GM19351 (cell line): ENCODE measurements around the gene NDFIP1.

ENCODE experiments used
- ATAC-seq: cut with Tn5 transposase; IDR thresholded peaks from one replicate; pipeline ENCODE4 v1.9.1; 2021; ENCODE audit warnings: mild to moderate bottlenecking, moderate library complexity; ENCODE audit not compliant: unreplicated experiment

NDFIP1 gene

DNA sequence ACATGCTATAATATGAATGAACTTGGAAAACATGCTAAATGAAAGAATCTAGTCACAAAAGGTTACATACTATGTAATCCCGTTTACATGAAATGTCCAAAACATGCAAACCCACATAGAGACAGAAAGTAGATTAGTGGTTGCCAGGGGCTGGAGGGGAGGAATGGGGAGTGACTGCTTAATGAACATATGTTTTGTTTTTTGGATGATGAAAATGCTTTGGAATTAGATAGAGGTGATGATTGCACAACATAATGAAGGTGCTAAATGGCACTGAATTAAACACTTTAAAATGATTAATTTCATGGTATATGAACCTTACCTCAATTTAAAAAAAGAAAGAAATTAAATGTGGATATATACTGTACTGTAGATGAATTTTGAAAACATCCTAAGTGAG lies 17.6 kb upstream of the NDFIP1 start:
- ATAC-seq, result no peak

DNA sequence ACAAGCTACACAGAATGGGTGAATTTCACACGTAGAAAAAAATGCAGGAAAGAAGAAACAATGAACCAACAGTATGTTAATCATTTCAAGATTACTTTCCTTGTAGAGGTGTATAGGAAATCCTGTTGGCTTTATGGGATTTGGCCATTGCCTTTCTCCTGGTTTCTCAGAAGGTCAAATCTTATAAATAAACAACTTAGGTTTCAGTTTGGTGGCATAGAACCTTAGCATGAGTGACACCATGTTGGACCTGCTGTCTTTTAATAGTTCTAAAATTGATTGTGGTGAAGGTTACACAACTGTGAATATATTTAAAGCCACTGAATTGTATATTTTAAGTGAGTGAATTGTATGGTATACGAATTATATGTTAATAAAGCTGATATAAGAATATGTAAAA lies 16.7 kb upstream of the NDFIP1 start:
- no peak for ATAC-seq

DNA sequence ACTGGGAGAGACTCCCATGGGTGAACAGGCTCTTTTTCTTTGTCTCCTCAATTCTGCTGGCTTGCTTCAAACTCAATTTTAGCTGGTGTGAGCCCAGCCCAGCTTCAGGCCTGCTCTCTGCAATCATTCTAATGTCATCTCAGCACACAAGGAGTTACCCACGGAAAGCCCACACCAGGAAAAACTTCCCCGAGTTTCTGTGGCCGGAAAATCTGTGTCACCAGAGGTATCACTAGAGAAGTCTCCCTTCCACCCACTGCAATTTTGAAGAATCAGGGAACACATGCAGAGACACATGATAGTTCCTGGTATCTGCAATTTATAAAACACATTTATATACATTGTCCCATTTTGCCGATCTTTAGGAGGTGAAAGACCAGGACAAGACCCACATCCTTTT lies 13.5 kb upstream of the NDFIP1 start:
- ATAC-seq, result no peak

DNA sequence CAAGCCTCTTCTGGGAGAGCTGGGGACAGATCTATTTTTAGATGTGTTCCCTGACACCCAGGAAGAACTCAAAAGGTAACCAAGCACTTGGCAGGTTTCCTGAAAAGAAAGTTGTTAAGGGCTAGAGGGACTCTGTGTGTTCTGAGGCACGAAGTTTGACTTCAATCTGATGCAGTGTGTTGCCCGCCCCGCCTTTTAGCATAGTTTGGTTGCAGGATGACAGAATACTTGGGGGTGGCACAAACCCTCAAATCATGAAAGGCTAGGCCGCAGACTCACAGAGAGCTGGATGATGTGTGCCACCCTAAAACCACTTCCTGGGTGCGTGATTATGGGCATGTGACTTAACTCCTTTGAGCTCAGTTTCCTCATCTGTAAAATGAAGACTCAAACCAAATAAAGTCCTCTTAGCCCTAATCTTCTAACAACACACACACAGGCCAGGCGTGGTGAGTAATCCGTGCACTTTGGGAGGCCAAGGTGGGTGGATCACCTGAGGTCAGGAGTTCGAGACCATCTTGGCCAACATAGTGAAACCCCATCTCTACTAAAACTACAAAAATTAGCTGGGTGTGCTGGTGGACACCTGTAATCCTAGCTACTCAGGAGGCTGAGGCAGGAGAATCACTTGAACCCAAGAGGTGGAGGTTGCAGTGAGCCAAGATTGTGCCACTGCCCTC lies 12.8 kb upstream of the NDFIP1 start:
- no peak for ATAC-seq

DNA sequence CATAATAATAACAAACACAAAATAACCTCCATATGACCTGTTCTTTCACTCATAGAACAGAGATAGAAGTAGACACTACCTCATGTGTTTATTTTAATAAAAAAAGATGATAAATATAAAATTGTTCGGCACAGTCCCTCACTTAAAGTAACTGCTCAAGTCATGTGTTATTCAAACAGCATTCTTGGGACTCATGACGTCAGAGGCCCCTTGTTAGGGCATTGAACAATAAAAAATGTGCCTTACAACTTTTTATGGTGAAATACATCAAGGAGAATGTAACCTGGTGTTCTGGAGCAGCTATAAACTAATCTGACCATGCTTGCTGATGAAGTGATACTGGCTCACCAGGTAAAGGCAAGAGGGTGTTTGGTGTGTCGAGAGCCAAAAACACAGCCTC lies 12.2 kb upstream of the NDFIP1 start:
- ATAC-seq, result no peak

DNA sequence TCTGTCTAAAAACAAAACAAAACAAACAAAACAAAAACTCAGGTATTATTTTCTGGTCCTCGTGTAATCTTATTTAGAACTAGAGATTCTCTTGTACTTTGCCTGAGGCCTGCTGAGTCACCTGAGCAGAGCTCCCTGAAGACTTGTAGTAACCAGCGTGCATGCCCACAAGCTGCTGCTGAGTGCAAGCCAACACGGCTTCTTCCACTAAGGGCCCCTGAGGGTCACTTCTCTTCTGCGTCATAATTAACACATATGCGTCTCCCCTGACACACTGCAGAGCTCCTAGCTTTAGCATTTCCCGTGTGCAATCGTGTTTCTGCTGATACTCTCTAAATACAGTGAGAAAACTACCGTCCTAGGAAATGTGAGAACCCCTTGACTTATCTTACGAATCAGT lies 10.9 kb upstream of the NDFIP1 start:
- no peak for ATAC-seq

DNA sequence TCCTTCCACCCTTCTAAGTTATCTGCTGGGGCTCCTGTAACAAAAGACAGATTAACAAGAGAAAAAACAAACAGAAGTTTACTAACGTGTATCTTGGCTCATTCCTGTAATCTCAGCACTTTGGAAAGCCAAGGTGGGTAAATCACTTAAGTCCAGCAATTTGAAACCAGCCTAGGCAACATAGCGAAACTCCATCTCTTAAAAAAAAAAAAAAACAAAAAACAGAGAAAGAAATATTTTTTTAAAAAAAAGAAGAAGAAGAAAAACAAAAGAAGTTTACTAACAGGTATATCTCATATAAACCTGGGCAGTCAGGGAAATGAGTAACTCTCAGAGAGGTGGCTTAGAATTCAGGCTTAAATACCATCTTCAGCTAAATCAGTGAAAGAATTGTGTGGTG lies 10.3 kb upstream of the NDFIP1 start:
- ATAC-seq, result no peak

DNA sequence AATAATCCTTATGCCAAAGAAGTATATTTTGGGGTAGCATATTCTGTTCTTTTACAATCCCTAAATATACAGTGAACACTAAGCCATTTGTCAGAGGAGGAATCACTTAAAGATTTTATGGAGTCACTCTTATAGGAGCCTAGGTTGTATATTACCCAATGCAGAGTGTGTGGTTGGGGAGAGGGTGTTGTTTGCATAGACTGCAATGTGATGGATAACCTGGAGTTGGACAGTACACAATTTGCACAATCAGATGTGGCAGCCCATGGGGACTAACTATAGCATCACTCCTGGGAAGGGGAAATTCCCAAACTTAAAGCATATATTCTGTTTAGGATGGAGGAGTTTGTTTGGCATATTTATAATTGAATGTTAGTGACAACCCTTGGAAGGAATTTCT lies 9.6 kb upstream of the NDFIP1 start:
- no peak for ATAC-seq

DNA sequence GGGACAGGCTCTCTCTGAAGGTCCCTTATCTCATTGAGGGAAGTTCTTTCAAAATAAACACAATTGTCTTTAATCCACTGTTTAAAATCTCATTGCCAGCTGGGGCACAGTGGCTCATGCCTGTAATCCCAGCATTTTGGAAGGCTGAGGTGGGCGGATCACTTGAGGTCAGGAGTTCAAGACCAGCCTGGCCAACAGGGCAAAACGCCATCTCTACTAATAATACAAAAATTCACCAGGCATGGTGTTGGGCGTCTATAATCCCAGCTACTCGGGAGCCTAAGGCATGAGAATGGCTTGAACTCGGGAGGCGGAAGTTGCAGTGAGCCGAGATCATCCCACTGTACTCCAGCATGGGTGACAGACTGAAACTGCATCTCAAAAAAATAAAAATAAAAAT lies 8.3 kb upstream of the NDFIP1 start:
- ATAC-seq, result no peak

DNA sequence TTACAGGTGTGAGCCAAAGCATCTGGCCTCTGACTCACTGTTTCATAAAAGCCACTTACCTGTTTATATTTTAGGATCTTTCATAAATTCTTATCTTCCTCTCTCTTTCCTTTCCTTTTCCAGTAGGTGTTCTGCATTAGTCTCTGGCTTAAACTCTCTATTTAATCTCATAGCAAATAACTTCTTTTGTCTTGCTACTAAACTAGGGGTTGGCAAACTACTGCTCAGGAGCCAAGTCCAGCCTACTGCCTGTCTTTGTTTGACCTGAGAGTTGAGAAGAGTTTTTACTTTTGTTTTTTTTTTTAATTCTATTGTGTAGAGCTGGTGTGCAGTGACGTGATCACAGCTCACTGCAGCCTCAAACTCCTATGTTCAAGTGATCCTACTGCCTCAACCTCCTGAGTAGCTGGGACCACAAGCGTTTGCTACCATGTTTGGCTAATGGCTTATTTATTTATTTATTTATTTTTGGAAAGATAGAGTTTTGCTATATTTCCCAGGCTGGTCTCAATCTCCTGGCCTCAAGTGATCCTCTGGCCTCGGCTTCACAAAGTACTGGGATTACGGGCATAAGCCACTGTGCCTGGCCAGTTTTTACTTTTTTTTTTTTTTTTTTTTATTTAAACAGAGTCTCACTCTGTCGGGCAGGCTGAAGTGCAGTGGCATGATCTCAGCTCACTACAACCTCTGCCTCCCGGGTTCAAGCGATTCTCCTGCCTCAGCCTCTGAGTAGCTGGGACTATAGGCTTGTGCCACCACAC lies 5.4 kb upstream of the NDFIP1 start:
- ATAC-seq, result no peak

DNA sequence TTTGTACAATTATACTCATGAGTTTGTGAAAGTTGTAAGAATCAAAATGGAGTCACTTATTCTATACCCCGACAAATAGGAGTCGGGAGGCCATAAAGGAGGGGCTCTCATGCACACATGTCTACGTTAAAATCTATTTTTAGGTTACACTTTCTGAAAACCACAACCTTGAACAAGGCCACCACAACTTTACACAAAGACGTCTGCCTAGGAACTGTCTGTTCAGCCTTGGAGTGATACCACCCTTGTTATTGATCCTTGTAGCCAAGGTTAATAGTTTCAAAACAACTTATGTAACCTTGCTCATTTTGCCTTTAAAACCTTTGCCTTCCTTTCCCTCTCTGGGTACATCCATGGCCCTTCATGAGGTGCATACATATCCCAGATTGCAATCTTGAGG lies 4.1 kb upstream of the NDFIP1 start:
- ATAC-seq, result no peak

DNA sequence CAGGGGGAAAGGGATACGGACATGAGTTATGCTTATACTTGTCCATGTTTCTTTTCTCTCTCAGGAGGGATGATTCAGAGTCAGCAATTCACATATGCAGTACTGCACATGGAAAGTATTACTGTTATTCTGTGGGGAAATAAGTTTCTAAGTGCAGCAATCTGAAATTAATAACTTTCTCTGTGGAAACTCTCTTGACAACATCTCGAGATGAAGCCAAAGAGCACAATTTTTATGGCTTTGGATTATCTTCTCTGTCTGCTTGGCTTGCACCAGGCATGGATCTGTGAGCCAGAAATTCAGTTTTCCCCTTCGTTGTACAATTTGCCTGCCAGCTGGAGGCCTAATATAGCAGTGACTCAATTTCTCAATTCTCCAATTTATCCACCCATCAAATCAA lies 2.5 kb upstream of the NDFIP1 start:
- ATAC-seq, result no peak

DNA sequence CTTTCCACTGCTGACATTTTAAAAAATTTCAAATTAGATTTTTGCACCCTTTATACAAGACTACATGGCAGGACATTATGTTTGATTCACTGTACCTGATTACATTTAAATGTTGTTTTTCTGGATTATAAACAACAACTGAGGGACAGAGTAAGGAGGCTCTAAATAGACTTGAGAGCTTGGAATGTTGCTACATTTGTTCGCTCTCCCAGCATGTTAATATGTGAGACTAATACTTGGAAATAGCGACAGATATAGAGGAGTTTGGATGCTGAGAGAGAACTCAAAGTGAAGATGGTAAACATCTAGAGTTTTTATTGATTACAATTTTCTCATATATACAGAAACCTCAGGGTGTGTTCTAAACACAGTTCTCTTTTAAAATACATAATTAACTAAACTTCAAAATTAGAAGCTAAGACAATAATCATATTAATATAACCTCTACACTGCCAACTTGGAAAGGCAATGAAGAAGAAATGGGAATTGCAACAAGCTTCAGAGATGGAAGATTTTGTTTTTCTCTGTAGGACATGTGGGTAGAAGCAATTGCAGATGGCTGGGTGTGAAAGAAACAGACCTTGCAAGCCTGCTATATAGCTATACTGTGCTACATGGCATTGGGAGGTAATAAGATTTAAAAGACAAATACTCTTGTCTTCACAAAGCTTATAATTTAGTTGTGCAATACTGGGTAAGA lies 1.4 kb upstream of the NDFIP1 start:
- ATAC-seq, result no peak

DNA sequence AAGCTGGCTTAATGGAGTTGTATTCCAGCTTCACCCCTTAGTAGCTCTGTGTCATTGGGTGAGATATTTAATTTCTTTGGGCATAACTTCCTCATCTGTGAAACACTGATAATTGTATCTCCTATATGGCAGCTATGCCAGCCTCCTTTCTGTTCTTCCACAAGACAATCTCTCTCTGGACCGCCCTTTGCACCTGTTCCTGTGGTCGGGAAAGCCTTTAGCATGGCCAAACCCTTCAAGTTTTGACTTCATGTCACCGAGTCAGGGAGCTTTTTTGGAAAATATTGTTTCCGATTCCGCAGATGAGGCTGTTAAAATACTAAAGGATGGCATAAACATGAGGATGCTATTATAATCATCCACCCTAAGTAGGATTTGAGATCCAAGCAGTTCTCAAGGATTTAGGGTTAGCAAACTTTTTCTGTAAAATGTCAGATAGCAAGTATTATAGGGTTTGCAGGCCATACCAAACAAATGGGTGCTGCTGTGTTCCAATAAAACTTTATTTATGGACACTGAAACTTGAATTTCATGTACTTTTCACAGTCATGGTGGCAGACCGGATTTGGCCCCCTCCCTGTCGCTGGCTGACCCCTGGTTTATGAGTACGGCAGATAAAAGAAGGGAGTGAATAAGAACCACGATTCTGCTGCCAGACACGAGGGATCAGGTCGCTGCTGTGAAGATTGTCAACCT lies 695 bp upstream of the NDFIP1 start:
- ATAC-seq, result no peak

DNA sequence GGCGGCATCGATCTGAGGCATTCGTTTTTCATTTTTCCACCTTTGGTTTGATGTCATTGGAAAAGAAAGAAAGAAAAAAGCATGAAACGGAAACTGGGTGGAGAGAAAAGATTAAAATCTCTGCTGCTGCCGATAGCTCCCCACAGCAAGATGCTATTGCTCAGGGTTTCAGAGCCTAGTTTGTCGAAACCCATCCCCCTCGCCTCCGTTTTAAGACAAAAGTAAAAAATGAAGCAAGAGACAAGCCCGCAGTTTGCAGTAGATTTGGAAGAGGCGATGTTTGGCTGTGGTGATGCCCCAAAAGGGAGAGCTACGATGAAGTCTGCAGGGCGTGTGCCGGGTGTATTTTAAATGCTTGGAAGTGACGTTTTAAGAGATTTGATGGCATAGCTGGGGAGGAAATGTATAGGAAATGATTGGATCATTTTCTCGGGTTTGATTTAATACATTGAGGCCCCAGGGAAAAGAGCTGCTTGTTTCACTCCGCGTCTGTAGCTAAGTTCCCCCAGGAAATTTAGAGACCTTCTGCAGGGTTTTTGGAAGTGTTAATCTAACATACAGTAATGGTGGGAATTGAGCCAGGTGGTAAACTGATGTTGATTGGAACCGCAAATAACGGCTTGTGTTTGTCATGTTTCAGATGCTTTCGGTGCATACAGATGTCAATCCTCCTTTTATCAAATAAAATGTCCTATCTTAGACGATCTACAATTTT lies 909 bp downstream of the NDFIP1 start:
- ATAC-seq, result no peak

DNA sequence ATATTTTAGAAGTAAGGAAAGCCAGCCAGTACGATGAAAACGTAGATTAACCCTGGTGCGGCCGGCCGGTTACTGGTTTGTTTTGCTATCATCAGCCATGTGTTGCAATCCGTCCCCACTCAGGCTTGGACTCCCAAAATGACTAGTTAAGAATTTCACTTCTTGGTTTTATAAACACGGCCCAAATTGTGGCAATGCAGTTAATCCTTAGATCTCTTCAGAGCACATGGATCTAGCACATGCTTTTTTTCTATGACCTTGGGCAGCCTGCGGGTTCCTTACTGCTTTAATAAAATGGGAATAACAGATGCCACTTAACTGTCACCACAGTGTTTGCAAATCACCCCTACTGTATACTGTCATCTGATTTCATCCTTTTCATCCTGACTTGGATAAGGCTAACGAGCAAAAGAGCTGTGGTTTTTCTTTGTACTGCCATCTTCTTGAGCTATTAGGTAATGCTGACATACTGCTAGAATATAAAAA lies 1.5 kb downstream of the NDFIP1 start:
- ATAC-seq, result no peak

DNA sequence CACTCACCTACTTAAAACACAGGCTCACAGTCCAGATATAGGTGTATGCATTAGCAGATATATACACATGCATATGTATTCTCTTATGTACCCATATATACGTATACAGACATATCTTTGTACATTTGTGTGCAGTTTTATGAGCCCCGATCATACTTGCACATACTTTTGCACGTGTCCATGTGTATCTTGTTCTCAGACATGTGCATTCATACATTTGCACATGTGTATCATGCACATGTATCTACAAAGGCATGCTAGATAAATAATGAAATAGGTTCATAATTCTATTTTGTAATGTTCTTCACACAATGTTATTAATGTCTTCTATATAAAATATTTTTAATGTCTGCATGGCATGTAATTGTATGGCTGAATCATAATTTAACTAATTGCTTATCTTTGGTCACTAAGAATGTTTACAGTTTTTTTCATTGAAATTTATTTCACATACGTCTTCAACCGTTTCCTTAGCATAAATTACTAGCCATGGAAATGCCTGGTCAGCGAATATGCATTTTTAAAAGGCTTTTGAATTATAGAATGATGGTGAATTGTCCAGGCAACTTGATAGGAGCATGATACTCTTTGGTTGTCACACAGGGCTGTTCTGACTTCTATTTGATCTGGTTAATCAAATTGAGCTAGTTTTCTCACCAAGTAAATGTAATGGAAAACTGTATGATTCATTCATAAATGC lies 2.6 kb downstream of the NDFIP1 start:
- no peak for ATAC-seq

DNA sequence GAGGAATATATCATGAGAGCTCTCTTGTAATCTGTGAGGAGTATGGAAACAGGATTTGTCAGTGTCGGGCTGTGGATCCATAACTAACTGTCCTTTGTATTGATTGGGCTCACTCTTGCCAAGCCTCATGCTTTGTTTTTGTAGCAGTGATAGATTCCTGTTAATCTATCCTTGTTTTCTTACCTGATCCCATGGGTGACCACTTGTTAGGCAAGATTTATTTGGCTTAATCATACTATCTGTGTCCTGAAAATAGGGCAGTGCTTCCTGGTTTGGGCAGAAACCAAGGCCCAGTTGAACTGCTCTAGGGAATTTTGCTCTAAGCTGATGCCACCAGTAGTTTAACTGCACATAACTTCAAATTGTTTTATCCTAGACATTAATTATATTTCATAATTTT lies 6.1 kb downstream of the NDFIP1 start:
- no peak for ATAC-seq

DNA sequence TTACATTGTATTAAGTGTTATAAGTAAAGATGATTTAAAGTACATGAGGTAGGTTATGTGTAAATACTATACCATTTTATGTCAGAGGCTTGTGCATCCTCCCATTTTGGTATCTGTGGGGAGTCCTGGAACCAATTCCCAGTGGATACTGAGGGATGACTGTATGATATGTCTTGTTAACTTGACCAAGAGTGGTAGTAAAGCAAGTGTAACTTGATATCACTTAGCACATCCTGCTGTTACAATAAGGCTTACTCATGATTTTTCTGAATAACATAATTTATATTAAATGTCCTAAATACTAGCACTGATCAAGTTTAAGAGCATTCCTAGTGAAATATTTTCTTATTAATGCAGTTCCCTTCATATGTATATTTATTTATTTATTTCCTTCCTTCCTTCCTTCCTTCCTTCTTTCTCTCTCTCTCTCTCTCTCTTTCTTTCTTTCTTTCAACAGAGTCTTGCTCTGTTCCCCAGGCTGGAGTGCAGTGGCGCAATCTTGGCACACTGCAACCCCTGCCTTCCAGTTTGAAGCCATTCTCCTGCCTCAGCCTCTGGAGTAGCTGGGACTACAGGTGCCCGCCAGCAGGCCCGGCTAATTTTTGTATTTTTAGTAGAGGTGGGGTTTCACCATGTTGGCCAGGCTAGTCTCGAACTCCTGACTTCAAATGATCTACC lies 7.5 kb downstream of the NDFIP1 start:
- ATAC-seq, result no peak
